Measurements from ENCODE around the gene PPP3R1. TPM values are rescaled to one million over a fixed set of nuclear protein-coding genes. Genes with fewer than 3 reads are reported as not detected.

The PPP3R1 gene
- total and polyA plus RNA-seq, 10 of the 15 experiments (the other 5 are each of a cell fraction or from before 2014, with no cell fraction given): 1.5 to 61.0 (median 15.8) TPM

GRCh38 chr2:68203587-68203986 is 48.7 kb downstream of the PPP3R1 start (continued):
- TF ChIP-seq PKNOX1 (IDR thresholded peaks at IDR 0.05) (peak; percentile 32; the same call in 1 of the 2 replicates), MYB (IDR thresholded peaks at IDR 0.05; ENCODE audit: borderline replicate concordance, low read depth, low read length) (peak; percentile 93), CEBPB (IDR thresholded peaks at IDR 0.05; ENCODE audit: borderline replicate concordance in 1 of 2, low read depth in 2 of 2, low read length in 2 of 2) (peak in 1 of 2 experiments; percentile 60; a peak in 1 of 4 replicates), BHLHE40 (IDR thresholded peaks at IDR 0.05; ENCODE audit: borderline replicate concordance in 1 of 2, low read depth in 2 of 2, low read length in 1 of 2) (peak; percentile 49 to 82; a peak in 3 of 4 replicates), YY1 (IDR thresholded peaks at IDR 0.05; ENCODE audit: low read depth, low read length) (no peak), USF1 (IDR thresholded peaks at IDR 0.05; ENCODE audit: borderline replicate concordance, extremely low read length, insufficient read depth, low read depth, low read length) (no peak), CREB1 (IDR thresholded peaks at IDR 0.05; ENCODE audit: low read depth) (peak; percentile 57; the same call in 1 of the 2 replicates), MTA3 (IDR thresholded peaks at IDR 0.05; ENCODE audit: borderline replicate concordance, low read length) (peak; percentile 92), ATF3 (IDR thresholded peaks at IDR 0.05; ENCODE audit: borderline replicate concordance, extremely low read depth, low read depth, low read length) (no peak), IKZF2 (IDR thresholded peaks at IDR 0.05) (peak; percentile 57 to 67; a peak in 3 of 4 replicates), E2F8 (IDR thresholded peaks at IDR 0.05; ENCODE audit: low read depth, partially characterized antibody) (no peak), JUNB (IDR thresholded peaks at IDR 0.05) (peak; percentile 96), ZNF217 (IDR thresholded peaks at IDR 0.05) (peak; percentile 98), NBN (IDR thresholded peaks at IDR 0.05) (peak; percentile 76; the same call in 1 of the 2 replicates), MEF2B (IDR thresholded peaks at IDR 0.05; ENCODE audit: partially characterized antibody, poor library complexity, severe bottlenecking) (peak; percentile 88)

Measured in GM12878 (cell line).